GM19240 (cell line): ENCODE measurements around the gene PRPH.
"Not testable (repeated sequence)": the region's sequence is repeated elsewhere in the genome, so short reads cannot be mapped to it uniquely, and the experiment has no call there.

Source experiments
- DNase-seq: peaks from one replicate; pipeline ENCODE4 v3.0.0; 2011; ENCODE audit warnings: low spot score; ENCODE audit not compliant: insufficient read length

PRPH gene

DNA sequence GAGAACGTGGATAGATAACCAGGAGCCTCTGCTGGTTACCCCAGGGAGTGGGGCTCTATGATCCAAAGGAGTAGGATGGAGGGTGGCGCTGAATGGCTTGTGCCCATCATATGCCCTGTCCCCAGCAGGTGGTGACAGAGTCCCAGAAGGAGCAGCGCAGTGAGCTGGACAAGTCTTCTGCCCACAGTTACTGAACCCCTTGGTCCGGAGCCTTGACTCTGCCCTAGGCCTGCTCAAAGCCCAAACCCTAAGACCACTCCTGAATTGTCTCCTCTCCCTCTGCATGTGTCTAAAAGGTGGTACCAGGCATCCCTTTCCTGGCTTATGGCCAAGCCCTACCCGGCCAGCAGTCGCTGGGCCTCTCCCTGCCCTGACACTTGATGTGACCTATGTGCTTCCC, 3.2 kb downstream of the PRPH start:
- no peak for DNase-seq

DNA sequence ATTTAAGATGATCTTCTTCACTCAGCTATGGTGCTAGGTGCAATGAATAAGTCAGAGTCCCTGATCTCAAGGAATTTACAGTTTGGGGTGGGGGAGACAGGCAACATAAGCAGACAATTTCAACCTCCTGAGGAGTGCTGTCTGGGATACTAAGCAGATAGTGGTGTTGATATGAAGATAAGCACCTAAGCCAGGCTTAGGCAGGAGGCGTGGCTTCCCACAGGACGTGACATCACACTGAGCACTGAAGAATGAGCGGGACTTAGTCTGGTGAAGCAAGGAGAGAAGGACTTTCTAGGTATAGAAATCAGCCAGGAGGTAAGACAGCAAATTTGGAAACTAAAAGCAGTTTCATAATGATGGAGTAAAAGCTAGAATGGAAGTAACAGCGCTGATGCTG, 6.8 kb downstream of the PRPH start:
- no peak for DNase-seq

DNA sequence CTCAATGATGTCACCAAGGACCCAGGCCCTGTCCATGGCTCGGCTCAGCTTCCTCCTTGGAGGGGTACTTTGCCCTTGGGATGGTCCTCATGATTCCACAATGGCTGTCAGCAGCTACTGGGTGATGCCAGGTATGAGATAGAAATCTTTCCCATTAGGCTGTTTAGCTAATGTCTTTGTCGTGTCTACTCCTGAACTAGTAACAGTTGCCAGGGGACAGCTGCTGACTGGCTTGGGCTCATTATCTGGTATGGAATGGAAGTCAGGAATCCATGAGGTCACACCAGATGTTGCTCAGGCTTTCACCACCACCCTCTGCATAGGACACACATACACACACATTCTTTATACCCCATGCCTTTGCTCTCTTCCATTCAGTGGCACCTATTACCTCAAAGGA, 9.2 kb downstream of the PRPH start:
- no peak for DNase-seq

DNA sequence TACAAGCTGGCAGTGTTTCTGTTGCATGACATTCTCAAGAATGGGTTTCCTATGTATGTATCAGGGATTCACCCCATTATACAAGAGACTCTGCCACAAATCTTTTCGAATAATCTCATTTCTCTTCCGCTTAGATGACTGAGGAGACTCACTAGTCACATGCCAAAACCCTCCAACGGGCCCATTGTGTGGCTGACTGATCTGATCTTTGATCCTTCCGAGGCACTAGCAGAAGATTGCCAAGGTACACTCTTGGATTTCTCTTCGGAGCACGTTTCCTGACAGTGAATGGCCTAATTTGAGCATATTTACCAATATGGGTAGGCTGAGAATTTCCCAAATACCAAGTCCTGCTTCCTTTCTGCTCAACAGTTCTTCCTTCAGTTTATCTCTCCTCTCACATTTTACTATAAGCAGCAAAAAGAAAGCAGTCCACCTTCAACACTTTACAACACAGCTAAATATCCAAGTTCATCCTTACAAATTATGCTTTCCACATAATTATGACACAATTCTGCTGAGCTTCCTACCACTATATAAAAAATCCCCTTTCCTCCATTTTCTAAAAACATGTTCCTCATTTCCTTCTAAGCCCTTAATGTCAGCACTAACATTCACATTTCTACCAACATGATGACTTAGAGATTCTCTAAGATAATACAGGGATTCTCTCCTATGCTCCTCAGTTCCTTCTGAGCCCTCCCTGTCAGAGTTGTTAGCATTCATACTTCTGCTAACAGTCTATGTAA, 11.0 kb downstream of the PRPH start:
- no peak for DNase-seq

DNA sequence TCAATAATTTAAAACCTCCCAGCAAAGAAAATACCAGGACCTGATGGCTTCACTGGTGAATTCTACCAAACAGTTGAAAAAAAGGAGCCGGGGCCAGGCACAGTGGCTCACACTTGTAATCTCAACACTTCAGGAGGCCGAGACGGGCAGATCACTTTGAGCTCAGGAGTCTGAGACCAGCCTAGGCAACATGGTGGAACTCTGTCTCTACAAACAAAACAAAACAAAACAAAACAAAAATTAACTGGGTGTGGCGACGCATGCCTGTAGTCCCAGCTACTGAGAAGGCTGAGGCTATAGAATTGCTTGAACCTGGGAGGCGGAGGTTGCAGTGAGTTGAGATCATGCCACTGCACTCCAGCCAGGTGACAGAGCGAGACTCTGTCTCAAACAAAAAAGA, 14.4 kb downstream of the PRPH start:
- DNase-seq = no peak

DNA sequence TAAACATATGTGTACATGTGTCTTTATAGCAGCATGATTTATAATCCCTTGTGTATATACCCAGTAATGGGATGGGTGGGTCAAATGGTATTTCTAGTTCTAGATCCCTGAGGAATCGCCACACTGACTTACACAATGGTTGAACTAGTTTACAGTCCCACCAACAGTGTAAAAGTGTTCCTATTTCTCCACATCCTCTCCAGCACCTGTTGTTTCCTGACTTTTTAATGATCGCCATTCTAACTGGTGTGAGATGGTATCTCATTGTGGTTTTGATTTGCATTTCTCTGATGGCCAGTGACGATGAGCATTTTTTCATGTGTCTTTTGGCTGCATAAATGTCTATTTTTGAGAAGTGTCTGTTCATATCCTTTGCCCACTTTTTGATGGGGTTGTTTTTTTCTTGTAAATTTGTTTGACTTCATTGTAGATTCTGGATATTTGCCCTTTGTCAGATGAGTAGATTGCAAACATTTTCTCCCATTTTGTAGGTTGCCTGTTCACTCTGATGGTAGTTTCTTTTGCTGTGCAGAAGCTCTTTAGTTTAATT, 15.6 kb downstream of the PRPH start:
- DNase-seq = not testable (repeated sequence)

DNA sequence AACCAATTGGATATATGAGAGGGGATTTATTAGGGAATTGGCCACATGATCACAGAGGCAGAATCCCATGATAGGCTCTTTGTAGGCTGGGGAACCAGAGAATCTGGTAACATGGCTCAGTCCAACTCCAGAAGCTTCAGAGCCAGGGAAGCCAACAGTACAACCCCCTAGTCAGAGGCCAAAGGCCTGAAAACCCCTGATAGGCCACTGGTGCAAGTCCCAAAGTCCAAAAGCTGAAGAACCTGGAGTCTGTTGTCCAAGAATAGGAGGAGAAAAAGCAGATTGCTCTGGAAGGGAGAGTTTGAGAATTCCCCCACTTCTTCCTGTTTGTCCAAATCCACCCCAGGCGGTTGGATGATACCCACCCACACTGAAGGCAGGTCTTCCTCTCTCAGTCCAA, 19.9 kb downstream of the PRPH start:
- no peak for DNase-seq

DNA sequence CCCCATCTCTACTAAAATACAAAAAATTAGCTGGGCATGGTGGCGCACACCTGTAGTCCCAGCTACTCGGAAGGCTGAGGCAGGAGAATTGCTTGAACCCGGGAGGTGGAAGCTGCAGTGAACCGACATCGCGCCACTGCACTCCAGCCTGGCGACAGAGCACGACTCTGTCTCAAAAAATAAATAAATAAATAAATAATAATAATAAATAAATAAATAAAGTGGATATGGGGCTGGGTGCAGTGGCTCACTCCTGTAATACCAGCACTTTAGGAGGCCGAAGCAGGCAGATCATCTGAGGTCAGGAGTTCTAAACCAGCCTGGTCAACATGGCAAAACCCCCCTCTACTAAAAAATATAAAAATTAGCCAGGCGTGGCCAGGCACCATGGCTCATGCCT, 22.2 kb downstream of the PRPH start:
- not testable (repeated sequence) for DNase-seq

DNA sequence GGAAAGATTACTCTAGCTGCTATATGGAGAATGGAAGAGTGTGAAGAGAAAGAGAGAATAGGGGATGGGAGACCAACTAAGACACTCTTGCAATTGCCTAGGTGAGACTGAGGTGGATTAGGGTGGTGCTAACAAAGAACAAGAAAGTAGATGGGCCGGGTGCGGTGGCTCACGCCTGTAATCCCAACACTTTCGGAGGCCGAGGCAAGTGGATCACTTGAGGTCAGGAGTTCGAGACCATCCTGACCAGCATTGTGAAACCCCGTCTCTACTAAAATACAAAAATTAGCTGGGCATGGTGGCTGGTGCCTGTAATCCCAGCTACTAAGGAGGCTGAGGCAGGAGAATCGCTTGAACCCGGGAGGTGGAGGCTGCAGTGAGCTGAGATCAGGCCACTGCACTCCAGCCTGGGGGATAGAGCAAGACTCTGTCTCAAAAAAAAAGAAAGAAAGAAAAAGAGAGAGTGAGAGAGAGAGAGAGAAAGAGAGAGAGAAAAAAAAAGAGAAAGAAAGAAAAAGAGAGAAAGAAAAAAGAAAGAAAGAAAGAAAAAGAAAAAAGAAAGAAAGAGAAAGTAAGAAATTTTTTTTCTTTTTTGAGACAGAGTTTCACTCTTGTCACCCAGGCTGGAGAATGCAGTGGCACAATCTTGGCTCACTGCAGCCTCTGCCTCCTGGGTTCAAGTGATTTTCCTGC, 25.6 kb downstream of the PRPH start:
- not testable (repeated sequence) for DNase-seq

DNA sequence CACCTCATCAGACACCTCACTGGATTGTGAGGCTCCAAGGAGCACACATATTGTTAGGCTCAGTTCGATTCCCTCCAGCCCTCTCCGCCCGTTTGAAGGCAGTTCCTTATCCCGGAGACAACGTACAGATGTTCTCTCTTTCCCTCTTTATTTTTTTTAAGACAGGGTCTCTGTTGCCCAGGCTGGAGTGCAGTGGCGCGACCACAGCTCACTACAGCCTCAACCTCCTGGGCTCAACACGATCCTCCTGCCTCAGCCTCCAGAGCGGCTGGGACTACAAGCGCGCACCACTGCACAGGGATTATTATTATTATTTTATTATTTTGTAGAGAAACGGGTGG, 27.4 kb downstream of the PRPH start:
- DNase-seq = no peak

DNA sequence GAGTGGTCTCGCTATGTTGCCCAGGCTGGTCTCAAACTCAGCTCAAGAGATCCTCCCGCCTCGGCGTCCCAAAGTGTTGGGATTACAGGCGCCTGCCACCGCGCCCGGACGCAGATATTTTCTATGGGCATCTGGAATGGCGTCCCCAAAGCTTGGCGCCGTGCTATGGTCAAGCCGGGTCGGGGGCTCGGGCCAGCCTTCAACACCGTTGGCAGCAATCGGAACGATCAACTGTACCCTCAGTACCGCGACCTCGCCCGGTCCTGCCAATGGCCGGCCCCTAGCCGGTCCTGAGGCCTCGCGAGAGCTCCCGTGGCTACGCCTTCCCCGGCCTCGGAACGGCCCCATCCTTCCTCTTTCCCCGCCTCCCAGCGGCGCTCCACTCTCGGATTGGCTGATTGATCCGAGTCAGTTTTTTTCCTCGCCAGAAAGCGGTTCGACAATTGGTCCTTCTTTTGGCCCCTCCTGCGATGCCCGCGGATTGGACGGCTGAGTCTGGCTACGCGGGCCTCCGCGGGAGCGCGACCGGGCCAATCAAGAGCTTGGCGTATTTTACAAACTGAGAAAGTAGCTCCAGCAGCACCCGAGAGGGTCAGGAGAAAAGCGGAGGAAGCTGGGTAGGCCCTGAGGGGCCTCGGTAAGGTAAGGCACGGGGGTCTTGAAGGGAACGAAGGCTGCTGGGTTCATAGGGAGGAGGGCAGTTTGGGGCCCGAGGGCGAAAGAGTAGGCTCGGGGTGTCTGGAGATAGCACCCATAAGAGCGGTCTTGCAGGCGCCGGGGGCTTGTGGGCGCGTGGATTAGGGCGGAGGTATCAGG, 28.0 kb downstream of the PRPH start, which contains the start of gene TROAP:
TROAP (plus strand) TSS at position 548 of the 816 bp plus-strand sequence. CDS start 354 bp downstream, outside the sequence.
- DNase-seq = peak; percentile 98

DNA sequence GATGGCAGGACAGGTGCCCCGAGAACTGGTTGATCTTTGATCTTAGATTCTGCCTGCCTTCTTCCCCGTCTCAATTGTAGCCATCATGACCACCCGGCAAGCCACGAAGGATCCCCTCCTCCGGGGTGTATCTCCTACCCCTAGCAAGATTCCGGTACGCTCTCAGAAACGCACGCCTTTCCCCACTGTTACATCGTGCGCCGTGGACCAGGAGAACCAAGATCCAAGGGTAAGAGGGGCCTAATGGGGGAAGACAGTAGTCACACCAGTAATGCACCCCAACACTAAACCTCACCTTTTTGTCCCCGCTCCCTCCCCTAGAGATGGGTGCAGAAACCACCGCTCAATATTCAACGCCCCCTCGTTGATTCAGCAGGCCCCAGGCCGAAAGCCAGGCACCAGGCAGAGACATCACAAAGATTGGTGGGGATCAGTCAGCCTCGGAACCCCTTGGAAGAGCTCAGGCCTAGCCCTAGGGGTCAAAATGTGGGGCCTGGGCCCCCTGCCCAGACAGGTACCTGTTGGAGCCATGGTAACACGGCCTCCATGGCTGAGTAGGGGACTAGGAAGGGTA, 28.7 kb downstream of the PRPH start:
- DNase-seq = no peak

DNA sequence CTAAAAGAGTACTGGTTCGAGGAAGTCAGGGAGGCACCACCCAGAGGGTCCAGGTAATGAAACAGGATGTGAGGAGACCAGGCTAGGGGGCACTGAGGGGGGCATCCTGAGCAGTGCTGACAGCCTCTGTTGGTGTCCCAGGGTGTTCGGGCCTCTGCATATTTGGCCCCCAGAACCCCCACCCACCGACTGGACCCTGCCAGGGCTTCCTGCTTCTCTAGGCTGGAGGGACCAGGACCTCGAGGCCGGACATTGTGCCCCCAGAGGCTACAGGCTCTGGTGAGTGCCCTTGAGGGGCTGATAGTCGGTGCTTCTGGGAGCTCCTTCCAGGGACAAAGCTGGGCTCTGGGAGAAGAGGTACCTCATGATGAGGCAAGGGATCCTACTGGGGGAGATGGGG, 30.7 kb downstream of the PRPH start:
- no peak for DNase-seq

DNA sequence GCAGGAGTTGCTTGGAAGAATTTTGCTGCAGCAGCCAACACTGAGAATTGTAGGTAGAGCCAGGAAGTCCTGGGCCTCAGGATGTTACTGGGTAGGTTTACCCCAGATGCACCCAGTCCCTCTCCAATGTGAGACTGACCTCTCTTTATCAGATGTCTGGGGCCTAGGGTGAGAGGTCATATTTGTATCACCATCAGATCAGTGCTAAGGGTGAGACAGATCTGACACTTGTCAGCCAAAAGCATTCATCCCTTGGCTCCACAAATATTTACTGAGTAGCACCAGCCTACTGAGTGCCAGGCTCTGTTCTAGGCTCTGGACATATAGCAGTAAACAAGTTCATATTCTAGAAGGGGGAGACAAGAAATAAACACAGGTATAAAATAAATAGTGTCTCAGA, 32.4 kb downstream of the PRPH start:
- no peak for DNase-seq

DNA sequence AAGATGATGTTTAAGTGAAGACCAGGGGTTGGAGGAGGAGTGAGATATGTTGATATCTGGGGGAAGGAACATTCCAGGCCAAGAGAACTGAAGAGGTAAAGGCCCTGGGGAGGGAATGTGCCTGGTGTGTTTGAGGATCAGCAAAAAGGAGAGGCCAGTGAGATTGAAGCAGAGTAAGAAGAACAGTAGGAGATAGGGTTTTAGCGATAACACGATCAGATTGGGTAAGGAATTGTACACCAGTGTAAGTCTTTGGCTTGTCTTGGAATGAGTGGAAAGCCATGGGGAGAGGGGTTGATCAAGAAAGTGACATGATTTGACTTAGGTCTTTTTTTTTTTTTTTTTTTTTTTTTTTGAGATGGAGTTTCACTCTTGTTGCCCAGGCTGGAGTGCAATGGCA, 32.9 kb downstream of the PRPH start:
- no peak for DNase-seq

DNA sequence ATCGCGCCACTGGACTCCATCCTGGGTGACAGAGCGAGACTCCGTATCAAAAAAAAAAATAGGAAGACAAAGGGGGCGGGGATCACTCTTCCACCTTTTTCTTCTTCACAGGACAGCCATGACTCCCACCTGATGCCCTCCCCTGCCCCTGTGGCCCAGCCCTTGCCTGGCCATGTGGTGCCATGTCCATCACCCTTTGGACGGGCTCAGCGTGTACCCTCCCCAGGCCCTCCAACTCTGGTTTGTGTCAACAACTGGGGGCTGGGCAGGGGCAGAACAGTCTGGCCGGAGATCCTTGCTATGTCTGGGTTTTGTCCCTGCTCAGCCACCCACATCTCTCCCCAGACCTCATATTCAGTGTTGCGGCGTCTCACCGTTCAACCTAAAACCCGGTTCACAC, 33.9 kb downstream of the PRPH start:
- no peak for DNase-seq

DNA sequence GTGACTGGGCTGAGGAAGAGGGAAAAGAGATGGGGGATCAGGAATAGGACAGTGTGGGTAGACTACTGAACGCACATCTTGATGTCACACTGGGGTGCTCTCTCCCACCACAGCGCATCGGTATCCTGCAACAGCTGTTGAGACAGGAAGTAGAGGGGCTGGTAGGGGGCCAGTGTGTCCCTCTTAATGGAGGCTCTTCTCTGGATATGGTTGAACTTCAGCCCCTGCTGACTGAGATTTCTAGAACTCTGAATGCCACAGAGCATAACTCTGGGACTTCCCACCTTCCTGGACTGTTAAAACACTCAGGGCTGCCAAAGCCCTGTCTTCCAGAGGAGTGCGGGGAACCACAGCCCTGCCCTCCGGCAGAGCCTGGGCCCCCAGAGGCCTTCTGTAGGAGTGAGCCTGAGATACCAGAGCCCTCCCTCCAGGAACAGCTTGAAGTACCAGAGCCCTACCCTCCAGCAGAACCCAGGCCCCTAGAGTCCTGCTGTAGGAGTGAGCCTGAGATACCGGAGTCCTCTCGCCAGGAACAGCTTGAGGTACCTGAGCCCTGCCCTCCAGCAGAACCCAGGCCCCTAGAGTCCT, 35.2 kb downstream of the PRPH start:
- no peak for DNase-seq

DNA sequence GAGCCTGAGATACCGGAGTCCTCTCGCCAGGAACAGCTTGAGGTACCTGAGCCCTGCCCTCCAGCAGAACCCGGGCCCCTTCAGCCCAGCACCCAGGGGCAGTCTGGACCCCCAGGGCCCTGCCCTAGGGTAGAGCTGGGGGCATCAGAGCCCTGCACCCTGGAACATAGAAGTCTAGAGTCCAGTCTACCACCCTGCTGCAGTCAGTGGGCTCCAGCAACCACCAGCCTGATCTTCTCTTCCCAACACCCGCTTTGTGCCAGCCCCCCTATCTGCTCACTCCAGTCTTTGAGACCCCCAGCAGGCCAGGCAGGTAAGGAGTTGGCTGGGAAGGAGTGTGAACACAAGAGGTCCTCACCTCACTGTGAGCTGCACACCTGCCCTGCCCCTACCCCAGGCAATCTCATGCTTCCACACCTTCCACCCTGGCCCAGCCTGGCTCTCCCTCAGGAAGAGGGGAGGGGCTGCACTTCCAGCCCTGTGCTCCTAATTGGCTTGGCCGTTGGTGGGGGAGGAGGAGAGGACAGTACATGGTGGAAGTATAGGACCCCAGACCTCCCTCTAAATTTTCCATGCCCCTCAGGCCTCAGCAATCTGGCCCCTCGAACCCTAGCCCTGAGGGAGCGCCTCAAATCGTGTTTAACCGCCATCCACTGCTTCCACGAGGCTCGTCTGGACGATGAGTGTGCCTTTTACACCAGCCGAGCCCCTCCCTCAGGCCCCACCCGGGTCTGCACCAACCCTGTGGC, 35.9 kb downstream of the PRPH start:
- no peak for DNase-seq

DNA sequence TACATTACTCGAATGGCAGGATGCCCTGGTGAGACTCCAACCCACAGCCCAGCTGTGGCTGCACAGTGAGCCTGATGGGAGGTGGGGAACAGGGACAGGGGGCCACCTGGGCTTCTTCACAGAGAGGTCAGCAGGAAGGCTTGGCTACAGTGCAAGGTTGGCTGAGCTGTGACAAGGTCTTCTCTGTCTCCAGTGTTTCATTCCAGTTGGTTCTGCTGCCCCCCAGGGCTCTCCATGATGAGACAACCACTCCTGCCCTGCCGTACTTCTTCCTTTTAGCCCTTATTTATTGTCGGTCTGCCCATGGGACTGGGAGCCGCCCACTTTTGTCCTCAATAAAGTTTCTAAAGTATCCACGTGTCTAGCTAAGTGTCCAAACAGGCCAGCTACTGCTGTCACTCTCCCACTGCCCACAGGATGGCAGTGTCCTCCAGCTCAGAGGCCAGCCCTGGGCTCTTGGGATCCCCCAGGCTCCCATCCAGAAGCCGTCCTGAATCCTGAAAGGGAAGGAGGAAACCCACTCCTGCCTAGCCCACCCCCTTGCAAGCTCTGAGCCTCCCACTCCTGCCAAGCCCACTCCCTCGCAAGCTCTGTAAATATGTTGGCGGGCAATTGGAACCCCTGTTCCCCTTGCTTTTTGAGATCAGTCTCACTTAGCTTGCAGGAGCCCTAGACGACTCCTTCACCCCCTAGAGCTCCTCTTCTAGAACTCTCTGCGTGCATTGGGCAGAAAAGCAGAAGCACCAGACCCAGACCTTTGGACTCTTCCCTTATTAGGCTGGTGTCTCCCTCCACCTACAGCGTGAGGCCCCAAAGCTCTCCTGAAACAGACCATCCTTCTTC, 36.7 kb downstream of the PRPH start:
- DNase-seq = no peak

DNA sequence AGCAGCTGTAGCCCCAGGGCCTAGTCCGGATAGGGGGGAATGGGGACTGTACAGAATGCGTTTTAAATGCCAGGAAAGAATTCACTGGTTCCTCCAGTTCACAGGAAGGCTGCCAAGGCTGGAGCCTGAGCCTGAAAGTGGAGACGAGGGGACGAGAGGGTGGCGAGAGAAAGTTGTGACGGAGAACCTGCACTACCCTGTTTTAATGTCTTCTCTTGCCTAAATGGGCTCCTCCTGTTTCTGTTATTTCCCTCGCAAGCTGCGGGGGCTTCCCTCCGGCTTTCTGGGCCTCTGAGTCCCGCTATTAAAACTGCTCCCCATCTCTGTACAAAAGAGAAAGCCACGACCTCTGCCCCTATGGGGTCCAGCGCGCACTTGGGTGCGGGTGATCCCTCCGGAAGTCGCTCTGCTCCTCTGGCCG, 37.5 kb downstream of the PRPH start:
- no peak for DNase-seq
